ENCODE data around the gene PTPN5. TPM values are rescaled to one million over a fixed set of nuclear protein-coding genes. Genes with fewer than 3 reads are reported as not detected.

Gene PTPN5
- total RNA-seq, 1 donor from 2014 or later = 27.5 TPM

GRCh38 chr11:18739685-18740084 lies 51.9 kb downstream of the PTPN5 start:
- DNase-seq = no peak

GRCh38 chr11:18737642-18738041 lies 54.0 kb downstream of the PTPN5 start:
- DNase-seq = no peak

GRCh38 chr11:18736590-18737148 lies 54.9 kb downstream of the PTPN5 start:
- DNase-seq = no peak

DNA sequence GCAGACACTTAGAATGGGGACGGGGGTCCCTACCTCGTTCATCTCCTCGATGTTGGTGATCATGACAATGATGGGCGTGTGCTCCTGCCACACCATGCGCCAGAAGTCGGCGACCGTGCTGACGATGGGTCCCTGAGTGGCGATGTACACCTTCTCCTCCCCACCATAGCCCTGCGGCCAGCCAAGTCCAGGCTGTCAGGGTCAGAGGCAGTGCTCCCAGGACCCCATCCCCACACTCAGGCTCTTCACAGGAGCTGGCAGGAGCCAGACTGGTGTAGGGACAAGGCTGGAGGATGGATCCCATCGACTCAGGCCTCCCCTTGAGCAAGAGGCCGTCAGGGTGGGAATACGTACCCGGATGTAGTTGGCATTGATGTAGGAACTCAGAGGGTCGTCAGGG lies 58.4 kb downstream of the PTPN5 start:
- DNase-seq = no peak

DNA sequence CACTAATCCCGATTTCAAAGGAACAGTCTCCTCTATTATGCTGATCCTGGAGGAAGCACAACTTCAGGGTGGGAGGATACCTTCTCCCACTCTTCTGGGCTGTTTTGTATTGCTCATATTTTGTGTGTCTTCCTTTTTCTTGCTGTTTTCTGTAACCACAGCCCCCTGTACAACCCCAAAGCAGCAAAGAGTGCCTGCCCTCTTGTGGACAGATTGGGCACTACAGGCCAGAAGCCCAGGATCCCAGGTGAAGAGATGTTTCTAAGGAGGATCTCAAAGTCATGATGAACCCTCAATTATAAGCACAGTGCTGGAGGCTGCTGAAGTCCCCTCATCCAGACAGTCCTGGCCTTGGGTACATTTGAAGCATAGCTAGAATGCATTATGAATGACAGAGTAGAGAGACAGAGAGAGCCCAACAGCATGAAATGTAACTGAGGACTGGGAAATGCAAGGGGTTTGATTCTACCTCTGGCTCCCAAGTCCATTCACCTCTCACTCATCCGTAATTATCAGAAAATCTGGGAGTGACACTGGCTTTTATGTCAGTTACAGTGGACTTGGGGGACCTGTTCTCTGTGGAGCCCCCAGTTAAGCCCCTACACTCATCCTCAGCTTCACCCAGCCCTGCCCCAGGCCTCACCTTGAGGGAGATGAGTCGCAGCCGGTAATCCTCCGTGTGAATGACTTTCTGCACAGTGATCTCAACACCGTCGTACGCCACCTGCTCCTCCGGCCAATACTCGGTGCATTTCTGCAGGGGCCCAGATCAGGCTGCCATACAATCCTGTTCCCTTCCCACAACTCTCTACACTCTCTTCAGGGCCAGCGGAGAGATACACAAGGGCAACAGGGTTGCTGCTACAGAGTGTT lies 59.4 kb downstream of the PTPN5 start:
- DNase-seq = peak; percentile 33

DNA sequence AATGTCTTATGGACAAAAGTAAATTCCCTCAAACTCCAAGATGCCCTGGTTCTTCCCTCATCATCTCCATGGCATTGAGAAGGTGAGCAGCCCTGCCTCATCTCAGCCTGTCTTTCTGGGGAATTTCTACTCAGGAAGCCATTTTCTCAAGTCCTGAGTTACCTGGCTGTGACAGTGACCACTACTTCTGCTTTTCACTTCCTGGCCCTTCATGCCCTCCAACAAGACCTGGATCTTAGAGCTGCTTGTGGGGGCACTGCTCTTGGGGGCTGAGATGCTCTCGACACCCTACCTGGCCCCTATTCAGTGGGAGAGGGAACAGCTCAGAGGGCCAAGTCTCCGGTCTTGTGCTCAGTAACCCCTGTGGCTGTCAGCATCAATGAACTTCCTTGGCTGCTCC lies 60.2 kb downstream of the PTPN5 start:
- DNase-seq = no peak

GRCh38 chr11:18730020-18730419 lies 61.6 kb downstream of the PTPN5 start:
- DNase-seq = no peak

- no peak for DNase-seq
These were observed 62.2 kb downstream of the PTPN5 start for GRCh38 chr11:18729426-18729825.

- DNase-seq = no peak
These were observed 62.9 kb downstream of the PTPN5 start for GRCh38 chr11:18728658-18729057.

- no peak for DNase-seq
These were observed 63.9 kb downstream of the PTPN5 start for GRCh38 chr11:18727479-18728236.

DNA sequence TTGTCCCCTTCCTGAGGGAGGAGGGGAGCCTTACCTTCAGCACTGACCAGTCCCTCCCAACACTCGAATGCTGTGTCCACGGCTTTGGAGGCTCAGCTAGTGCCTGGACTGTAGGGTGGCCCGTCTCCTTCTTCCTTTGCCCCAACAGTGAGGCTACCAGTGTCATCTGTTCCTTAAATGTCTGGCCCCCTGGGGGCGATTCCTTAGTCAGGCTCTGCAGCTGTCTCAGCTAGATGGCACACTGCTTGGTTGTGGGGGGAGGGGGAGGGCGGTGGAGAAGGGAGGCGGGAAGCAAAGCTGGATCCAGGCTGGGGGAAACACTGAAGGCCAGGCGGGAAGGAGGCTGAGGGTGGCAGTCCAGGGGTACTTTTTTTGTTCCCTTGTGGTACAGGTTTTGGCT lies 65.6 kb downstream of the PTPN5 start, which contains the start of gene IGSF22:
TSS of gene IGSF22 (minus strand) at position 149 of the 400 bp plus-strand sequence. CDS start 1,952 bp downstream, outside the sequence.
- no peak for DNase-seq

DNA sequence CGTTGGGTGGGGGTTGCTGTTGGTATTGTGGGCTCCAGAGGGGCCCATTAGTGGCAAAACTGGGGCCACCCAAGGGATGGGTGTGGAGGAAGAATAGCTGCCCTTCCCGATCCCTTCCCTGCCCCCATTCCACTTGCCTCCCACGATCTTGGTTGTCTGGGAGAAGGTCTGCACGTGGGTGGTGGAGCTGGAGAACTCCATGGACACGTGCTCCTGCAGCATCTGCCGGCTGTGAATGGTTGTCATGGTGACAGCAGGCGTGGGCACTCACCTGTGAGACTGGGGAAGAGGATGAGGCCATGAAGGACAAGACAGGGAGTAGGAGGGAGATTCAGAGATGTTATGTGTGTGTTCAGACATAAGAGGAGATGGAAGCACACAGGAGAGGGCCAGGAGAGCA lies 67.6 kb downstream of the PTPN5 start:
- DNase-seq = peak; percentile 71

DNA sequence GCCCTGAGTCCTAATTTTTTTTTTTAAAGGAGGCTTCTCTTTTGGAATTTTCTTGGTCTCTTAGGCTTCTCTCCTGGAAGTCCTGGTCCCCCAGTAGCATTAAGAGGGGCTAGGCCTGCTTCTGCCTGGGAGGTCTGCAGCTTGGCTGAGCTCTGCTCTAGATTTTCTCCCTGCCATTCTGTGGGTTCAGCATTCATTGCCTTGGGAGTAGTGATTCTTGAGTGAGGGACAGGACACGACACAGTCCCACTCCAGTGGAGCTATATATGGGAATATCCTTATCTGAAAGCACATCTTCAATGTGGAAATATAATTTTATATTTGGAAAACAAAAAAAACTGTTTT lies 69.3 kb downstream of the PTPN5 start:
- DNase-seq = no peak

GRCh38 chr11:18721561-18722292 lies 69.9 kb downstream of the PTPN5 start:
- no peak for DNase-seq

- peak; percentile 66 for DNase-seq
These were observed 70.6 kb downstream of the PTPN5 start for GRCh38 chr11:18720808-18721560.

DNA sequence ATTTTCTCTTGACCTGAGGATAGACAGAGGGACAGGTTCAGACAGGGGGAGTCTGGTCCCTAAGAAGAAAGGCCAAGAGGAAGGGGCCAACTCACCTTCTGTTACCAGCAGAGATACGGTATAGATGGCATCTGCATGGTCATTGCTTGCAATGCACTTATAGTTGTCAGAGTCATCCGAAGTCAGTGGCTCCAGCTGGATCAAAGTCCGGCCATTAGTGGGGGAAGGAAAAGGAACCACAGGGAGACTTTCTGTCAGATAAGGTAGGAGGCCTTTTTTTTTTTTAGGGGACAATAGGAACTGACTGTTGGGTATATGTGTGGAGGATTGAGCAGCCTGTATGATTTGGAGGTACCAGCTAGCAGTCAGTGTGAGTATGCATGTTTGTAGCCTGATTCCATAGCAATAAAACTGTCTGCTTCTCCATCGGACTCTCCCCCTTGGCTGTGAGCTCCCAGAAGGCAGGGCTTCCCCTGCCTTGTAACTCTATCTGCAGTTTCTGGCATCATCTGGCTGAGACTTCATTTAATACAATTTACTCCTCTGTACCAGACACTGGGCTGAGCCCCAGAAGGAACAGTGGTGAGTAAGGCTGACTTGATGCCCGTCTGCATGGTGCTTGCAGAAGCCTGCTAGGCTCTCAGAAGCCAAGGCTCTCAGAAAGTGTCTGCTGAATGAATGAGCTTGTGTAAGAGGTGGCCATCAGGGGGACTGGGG lies 71.3 kb downstream of the PTPN5 start:
- peak; percentile 42 for DNase-seq

DNA sequence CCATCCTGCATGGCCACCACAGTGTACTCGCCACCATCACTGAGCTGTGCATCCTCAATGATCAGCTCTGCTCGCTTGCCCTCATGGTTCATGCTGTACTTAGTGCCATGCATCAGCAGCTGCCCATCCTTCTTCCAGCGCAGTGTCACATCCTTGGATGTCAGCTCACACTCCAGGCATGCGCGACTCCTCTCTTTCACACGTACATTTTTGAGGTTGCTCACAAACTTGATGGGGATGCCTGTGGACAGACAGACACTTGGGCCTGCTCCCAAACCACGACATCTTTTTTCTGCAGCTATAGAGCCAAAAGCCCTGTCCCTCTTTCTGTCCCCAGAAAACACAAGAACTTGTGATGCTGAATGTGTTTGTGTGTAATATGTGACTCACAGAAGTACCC lies 76.1 kb downstream of the PTPN5 start:
- no peak for DNase-seq

- no peak for DNase-seq
These were observed 77.2 kb downstream of the PTPN5 start for GRCh38 chr11:18714443-18714780.

GRCh38 chr11:18713646-18714442 lies 77.8 kb downstream of the PTPN5 start:
- no peak for DNase-seq

DNA sequence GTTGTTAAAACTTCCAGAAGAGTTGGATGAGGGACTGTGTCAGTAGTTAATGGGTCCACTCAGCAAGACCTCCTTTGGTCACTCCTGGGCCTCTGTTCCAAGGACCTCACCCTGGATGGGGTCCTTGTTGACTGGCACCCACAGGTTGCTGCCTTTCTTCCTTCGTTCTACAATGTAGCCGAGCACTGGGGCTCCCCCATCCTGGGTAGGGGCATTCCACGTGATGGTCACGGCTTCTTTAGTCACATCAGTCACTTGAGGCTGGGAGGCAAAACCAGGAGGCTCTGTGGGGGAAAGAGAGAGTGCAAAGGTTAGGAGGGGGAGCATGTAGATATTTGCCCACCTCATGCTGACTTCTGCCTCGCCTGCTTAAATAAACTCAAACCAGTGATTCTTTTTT lies 81.1 kb downstream of the PTPN5 start:
- DNase-seq = no peak

Measured in occipital lobe (tissue), 2 donors.